Measurements from ENCODE around the gene TDRD7. TPM values are rescaled to one million over a fixed set of nuclear protein-coding genes. Genes with fewer than 3 reads are reported as not detected.
A peak's percentile ranks its signal among the peaks of the same experiment; 100 is the strongest.

TDRD7 gene
- total and polyA plus RNA-seq, 3 donors from 2014 or later: 31.2 to 85.8 (median 32.2) TPM

GRCh38 chr9:97389249-97389648, 22.6 kb upstream of the TDRD7 start:
- no peak overlapping the region for H3K27ac ChIP-seq
- no peaks in the 10 kb centered on the region for H3K27me3 ChIP-seq
- H3K9me3 ChIP-seq: no peaks in the 10 kb centered on the region
- no peaks in the 10 kb centered on the region for H3K4me1 ChIP-seq
- 84% methylated on average over 3 of the region's 3 CpGs; no CpG with 5 or more reads in 1 of the 2 donors for WGBS, 2 donors
- TF ChIP-seq POLR2A (IDR thresholded peaks at IDR 0.05) (no peak), CTCF (IDR thresholded peaks at IDR 0.05) (no peak)
- no peaks in the 10 kb centered on the region for H3K36me3 ChIP-seq (ENCODE audit: low read depth, missing control alignments)
- intact Hi-C loops (cut with DNase I; ENCODE audit: low total_unique reads): no loop called here
- no peak overlapping the region for H3K4me3 ChIP-seq
- no peak for DNase-seq

GRCh38 chr9:97390791-97391406, 21.0 kb upstream of the TDRD7 start:
- WGBS, 2 donors: 83 to 86% methylated on average over 10 of the region's 10 CpGs
- Histone ChIP-seq H3K27ac (no peak overlapping the region), H3K27me3 (no peaks in the 10 kb centered on the region), H3K36me3 (ENCODE audit: low read depth, missing control alignments) (no peaks in the 10 kb centered on the region), H3K4me3 (no peak overlapping the region), H3K4me1 (no peaks in the 10 kb centered on the region), H3K9me3 (no peaks in the 10 kb centered on the region)
- intact Hi-C loops (cut with DNase I; ENCODE audit: low total_unique reads): no loop called here
- peak; percentile 7 for DNase-seq
- TF ChIP-seq POLR2A (IDR thresholded peaks at IDR 0.05): no peak
- no peak for TF ChIP-seq CTCF (IDR thresholded peaks at IDR 0.05)

GRCh38 chr9:97394881-97395280, 17.0 kb upstream of the TDRD7 start:
- Histone ChIP-seq H3K9me3 (no peaks in the 10 kb centered on the region), H3K4me3 (no peak overlapping the region), H3K27me3 (no peaks in the 10 kb centered on the region), H3K27ac (no peak overlapping the region), H3K36me3 (ENCODE audit: low read depth, missing control alignments) (no peaks in the 10 kb centered on the region), H3K4me1 (peaks cover 3% of the 10 kb centered on the region)
- TF ChIP-seq POLR2A (IDR thresholded peaks at IDR 0.05) (no peak), CTCF (IDR thresholded peaks at IDR 0.05) (no peak)
- intact Hi-C loops (cut with DNase I; ENCODE audit: low total_unique reads): no loop called here
- WGBS, 2 donors: 69 to 84% methylated on average over 3 of the region's 3 CpGs
- no peak for DNase-seq

- WGBS, 2 donors: 94 to 95% methylated on average over 4 to 5 of the region's 5 CpGs
- Histone ChIP-seq H3K27ac (no peak overlapping the region), H3K27me3 (no peaks in the 10 kb centered on the region), H3K36me3 (ENCODE audit: low read depth, missing control alignments) (no peaks in the 10 kb centered on the region), H3K4me3 (no peak overlapping the region), H3K9me3 (no peaks in the 10 kb centered on the region), H3K4me1 (peaks cover 3% of the 10 kb centered on the region)
- intact Hi-C loops (cut with DNase I; ENCODE audit: low total_unique reads): no loop called here
- TF ChIP-seq CTCF (IDR thresholded peaks at IDR 0.05): no peak
- no peak for TF ChIP-seq POLR2A (IDR thresholded peaks at IDR 0.05)
- no peak for DNase-seq
Measured at GRCh38 chr9:97395745-97396144, 16.2 kb upstream of the TDRD7 start.

- no peak overlapping the region for H3K4me3 ChIP-seq
- DNase-seq: no peak
- H3K27ac ChIP-seq: no peak overlapping the region
- peaks cover 3% of the 10 kb centered on the region for H3K4me1 ChIP-seq
- intact Hi-C loops (cut with DNase I; ENCODE audit: low total_unique reads): no loop called here
- H3K27me3 ChIP-seq: no peaks in the 10 kb centered on the region
- no peaks in the 10 kb centered on the region for H3K36me3 ChIP-seq (ENCODE audit: low read depth, missing control alignments)
- H3K9me3 ChIP-seq: no peaks in the 10 kb centered on the region
- WGBS, 2 donors: 78 to 84% methylated on average over 3 to 7 of the region's 7 CpGs
- no peak for TF ChIP-seq POLR2A (IDR thresholded peaks at IDR 0.05)
- TF ChIP-seq CTCF (IDR thresholded peaks at IDR 0.05): no peak
Measured at GRCh38 chr9:97396256-97396655, 15.6 kb upstream of the TDRD7 start.
